GM21737 (cell line): ENCODE data around the gene COX17.

Experiments
- ATAC-seq: cut with Tn5 transposase; IDR thresholded peaks from one replicate; pipeline ENCODE4 v1.9.1; 2021; ENCODE audit warnings: mild to moderate bottlenecking, moderate library complexity; ENCODE audit not compliant: unreplicated experiment

Gene COX17

DNA sequence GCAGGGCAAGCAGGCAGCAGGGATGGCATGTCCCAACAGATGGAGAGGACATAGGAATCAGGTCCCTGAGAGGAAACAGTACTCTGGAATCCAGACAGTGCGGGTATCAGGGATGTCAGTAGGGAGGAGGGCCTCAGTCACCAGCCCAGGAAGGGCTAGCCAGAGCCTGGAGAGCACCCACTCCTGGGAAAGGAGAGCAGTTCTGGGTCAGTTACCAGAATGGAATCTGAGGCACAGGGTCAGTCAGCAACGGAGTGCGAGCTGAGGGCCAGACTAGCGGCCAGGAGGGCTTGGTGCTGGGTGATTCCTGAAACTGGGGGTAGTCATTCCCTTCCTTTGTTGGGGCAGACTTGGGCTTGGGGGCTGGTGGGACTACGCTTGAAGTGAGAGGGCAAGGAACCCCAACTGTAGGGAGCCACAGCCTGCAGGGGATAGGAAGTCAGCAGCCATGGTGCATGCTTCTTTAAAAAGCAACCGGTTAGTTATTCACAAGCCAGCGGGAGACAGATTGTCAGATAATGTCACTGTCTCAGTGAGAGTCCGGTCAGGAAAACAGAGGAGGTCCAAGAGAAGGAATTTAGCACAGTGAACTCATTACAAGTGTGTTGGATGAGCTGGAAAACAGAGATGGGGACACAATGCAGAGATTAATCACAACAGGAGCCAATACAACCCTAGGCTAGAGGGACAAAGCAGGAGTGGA lies 51.6 kb downstream of the COX17 start:
- ATAC-seq = no peak

DNA sequence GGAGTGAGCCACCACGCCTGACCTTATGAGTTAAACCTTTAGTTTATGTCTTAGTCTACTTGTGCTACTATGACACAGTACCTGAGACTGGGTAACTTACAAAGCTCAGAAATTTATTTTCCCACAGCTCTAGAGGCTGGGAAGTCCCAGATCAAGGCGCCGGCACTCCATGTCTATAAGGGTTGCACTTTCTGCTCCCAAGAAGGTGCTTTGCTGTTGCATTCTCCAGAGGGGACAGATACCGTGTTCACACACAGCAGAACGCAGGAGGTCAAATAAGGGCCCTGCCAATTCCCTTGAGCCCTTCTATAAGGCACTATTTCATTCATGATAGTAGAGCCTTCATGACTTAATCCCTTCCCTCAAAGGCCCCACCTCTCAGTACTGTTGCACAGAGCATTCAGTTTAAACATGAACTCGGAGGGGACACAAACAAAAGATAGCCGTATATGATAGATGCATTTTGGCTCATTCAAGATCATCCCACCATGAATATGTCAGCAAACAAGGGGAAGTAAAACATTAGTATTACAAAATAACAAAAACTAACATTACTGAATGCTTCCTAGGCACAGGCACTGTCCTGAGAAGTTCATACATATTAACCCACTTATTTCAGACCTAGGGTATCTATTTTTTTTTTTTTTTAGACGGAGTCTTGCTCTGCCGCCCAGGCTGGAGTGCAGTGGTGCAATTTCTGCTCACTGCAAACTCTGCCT lies 53.0 kb downstream of the COX17 start:
- ATAC-seq = no peak

- ATAC-seq = no peak
Measured at GRCh38 chr3:119620899-119621298, 56.3 kb downstream of the COX17 start.
